Endodermal cell (in vitro differentiated cells): ENCODE results near the gene DLG2. TPM values are rescaled to one million over a fixed set of nuclear protein-coding genes. Genes with fewer than 3 reads are reported as not detected.

ENCODE experiments used
- DNase-seq: peaks from one replicate; pipeline ENCODE4 v3.0.0-alpha.2; 2017
- H3K27ac ChIP-seq: 2 replicates; pipeline ENCODE4 v1.5.1; 2013; ENCODE audit warnings: mild to moderate bottlenecking, low read depth, low read length, moderate library complexity
- H3K27me3 ChIP-seq: 2 replicates; pipeline ENCODE4 v1.6.1; 2013; ENCODE audit warnings: mild to moderate bottlenecking, low read length, moderate library complexity; ENCODE audit not compliant: insufficient read depth, control insufficient read depth, poor library complexity, severe bottlenecking
- H3K36me3 ChIP-seq: 2 replicates; pipeline ENCODE4 v1.7.0; 2013; ENCODE audit warnings: mild to moderate bottlenecking, low read length, moderate library complexity; ENCODE audit not compliant: control insufficient read depth, insufficient read depth
- H3K4me1 ChIP-seq: one replicate; pipeline ENCODE4 v1.7.0; 2013; ENCODE audit warnings: low read length; ENCODE audit not compliant: control insufficient read depth, insufficient read depth
- H3K4me3 ChIP-seq: 2 replicates; pipeline ENCODE4 v1.5.1; 2013; ENCODE audit warnings: mild to moderate bottlenecking, low read length, moderate library complexity
- H3K9ac ChIP-seq: 2 replicates; pipeline ENCODE4 v1.6.1; 2013; ENCODE audit warnings: mild to moderate bottlenecking, low read length, moderate library complexity; ENCODE audit not compliant: poor library complexity, severe bottlenecking; ENCODE audit errors: extremely low read depth
- H3K9me3 ChIP-seq: 2 replicates; pipeline ENCODE4 v1.6.1; 2013; ENCODE audit warnings: mild to moderate bottlenecking, low read length, moderate library complexity; ENCODE audit not compliant: control insufficient read depth
- H3K27ac Mint-ChIP-seq: 2 replicates; pipeline ENCODE4 v1.8.0; 2020; ENCODE audit warnings: mixed read lengths
- H3K27me3 Mint-ChIP-seq: 2 replicates; pipeline ENCODE4 v1.8.0; 2021; ENCODE audit warnings: mild to moderate bottlenecking, mixed read lengths; ENCODE audit not compliant: insufficient read depth
- H3K36me3 Mint-ChIP-seq: 2 replicates; pipeline ENCODE4 v1.8.0; 2020; ENCODE audit warnings: low read depth, mixed read lengths
- H3K4me1 Mint-ChIP-seq: 2 replicates; pipeline ENCODE4 v1.8.0; 2020; ENCODE audit warnings: mixed read lengths
- H3K4me3 Mint-ChIP-seq: 2 replicates; pipeline ENCODE4 v1.8.0; 2020; ENCODE audit warnings: mild to moderate bottlenecking, moderate library complexity, mixed read lengths
- H3K9me3 Mint-ChIP-seq: 2 replicates; pipeline ENCODE4 v1.8.0; 2020; ENCODE audit warnings: mild to moderate bottlenecking, mixed read lengths
- CTCF ChIP-seq: fragments of 200-600 bp; sonication (generic); conservative IDR thresholded peaks from 2 replicates; pipeline ENCODE4 v1.5.0; 2021; ENCODE audit warnings: antibody characterized with exemption, mild to moderate bottlenecking
- WGBS, 2 experiments: methylation state at CpG; one replicate each; pipeline versions ENCODE4 v1.1.5 to v1.1.7; 2013; ENCODE audit warnings: missing lambda C conversion rate in 2 of 2, mixed read lengths in 1 of 2; ENCODE audit not compliant: insufficient coverage in 1 of 2, insufficient read length in 1 of 2; 5-methylcytosine and 5-hydroxymethylcytosine counted together
- total RNA-seq, 2 donors: library from RNA; stranded (reverse); fragmentation: NEBNext Ultra II Directional in 1 of 2; extraction: Animal tissue kit (Norgen Biotek cat#: 25700) in 1 of 2; gene quantifications; 2 replicates in 1 of 2; 3 replicates in 1 of 2; pipeline ENCODE4 v1.2.1, GENCODE V29; 2021

Gene DLG2
- total RNA-seq, 2 donors from 2014 or later: 9.6 to 10.6 TPM

DNA sequence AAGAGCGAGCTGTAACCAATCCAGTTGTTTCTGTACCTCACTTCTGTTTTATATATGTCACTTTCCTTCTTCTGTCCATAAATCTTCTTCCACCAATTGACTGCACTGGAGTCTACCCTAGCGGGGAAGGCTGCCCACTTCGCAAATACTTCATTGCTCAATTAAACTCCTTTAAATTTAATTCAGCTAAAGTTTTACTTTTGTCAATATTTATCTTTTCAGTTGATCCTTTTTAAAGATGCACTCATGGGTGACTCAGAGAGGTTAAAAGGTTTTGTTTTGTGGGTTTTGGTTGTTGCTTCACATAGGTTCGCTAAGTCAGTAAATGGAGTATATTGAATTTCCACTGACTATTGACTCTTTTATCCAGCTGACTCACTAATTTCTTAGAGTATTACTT lies 597.2 kb downstream of the DLG2 start:
- WGBS, 2 experiments: 78 to 80% methylated on average over 2 to 4 of the region's 4 CpGs
- no peaks in the 10 kb centered on the region for H3K27me3 ChIP-seq
- no peak for TF ChIP-seq CTCF
- Mint-ChIP-seq H3K4me1 (no peaks in the 10 kb centered on the region), H3K36me3 (no peaks in the 10 kb centered on the region), H3K9me3 (no peaks in the 10 kb centered on the region), H3K4me3 (no peak overlapping the region), H3K27me3 (no peaks in the 10 kb centered on the region), H3K27ac (no peak overlapping the region)
- no peaks in the 10 kb centered on the region for H3K36me3 ChIP-seq
- H3K9ac ChIP-seq: no peak overlapping the region
- H3K9me3 ChIP-seq: no peaks in the 10 kb centered on the region
- no peak overlapping the region for H3K27ac ChIP-seq
- no peak for DNase-seq
- no peak overlapping the region for H3K4me3 ChIP-seq
- H3K4me1 ChIP-seq: no peaks in the 10 kb centered on the region

DNA sequence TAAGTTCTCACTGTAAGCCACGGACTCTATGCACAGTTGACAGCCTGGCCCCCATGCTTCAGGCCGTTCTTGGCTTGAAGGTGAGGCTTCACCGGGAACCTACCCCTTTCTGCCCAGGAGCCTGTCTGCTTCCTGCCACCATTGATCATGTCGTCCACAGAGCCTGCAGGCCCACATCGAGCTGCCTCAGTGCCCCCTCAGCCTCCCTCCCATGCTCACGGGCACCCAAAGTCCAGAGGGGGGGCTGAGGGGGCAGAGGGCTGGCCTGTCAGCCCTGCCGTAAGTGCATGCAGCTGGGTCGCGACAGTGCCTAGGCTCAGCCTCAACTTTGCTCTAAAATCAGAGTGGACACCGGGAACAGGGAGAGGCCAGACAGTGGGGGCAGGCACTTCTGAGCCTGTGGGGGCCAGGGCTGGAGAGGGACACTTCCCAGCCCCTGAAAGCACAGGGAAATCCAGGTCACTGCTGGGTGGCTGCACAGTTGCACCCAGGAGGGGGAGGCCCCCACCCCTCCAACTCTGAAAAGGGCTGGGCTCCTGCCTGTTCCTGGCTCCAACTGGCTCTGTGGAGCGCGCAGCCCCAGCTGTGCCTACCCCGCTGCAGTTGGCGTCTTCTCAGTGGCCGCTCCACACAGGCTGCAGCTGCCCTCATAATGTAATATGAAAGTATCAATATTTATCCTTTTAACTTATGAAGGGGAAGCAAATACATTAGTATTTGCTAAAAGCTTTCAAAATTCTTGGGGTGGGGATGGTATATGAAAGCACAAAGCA lies 598.6 kb downstream of the DLG2 start:
- peaks cover 2% of the 10 kb centered on the region for H3K4me1 Mint-ChIP-seq
- Histone ChIP-seq H3K36me3 (no peaks in the 10 kb centered on the region), H3K4me1 (no peaks in the 10 kb centered on the region), H3K9ac (no peak overlapping the region), H3K27ac (no peak overlapping the region), H3K9me3 (no peaks in the 10 kb centered on the region), H3K27me3 (no peaks in the 10 kb centered on the region), H3K4me3 (no peak overlapping the region)
- peak; percentile 44 for DNase-seq
- no peak for TF ChIP-seq CTCF
- no peaks in the 10 kb centered on the region for H3K36me3 Mint-ChIP-seq
- no peak overlapping the region for H3K27ac Mint-ChIP-seq
- H3K4me3 Mint-ChIP-seq: no peak overlapping the region
- WGBS, 2 experiments: 91 to 93% methylated on average over 5 to 14 of the region's 15 CpGs
- H3K9me3 Mint-ChIP-seq: no peaks in the 10 kb centered on the region
- H3K27me3 Mint-ChIP-seq: no peaks in the 10 kb centered on the region

DNA sequence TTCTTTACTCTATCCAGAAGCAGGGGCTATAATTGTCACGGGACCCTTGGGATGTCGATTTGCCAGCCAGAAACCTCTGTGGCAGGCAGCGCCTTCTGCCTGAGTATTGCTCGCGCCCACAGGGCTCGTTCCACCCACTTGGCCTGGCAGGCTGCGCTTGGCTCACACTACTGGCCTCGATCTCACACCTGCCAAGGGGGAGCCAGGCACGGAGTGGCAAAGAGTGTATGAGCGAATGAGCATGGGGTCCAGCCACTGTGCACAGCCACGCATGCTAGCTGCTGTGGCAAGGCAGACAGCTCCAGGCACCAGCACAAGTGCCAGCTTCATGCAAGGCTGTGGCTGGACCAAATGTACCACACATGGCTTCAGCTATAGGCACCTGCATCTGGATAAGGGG lies 599.8 kb downstream of the DLG2 start:
- Histone ChIP-seq H3K4me1 (no peaks in the 10 kb centered on the region), H3K27ac (no peak overlapping the region), H3K9me3 (no peaks in the 10 kb centered on the region), H3K36me3 (no peaks in the 10 kb centered on the region), H3K9ac (no peak overlapping the region), H3K27me3 (no peaks in the 10 kb centered on the region), H3K4me3 (no peak overlapping the region)
- Mint-ChIP-seq H3K36me3 (no peaks in the 10 kb centered on the region), H3K27me3 (no peaks in the 10 kb centered on the region), H3K4me1 (peaks cover 2% of the 10 kb centered on the region), H3K4me3 (no peak overlapping the region), H3K9me3 (no peaks in the 10 kb centered on the region), H3K27ac (no peak overlapping the region)
- WGBS, 2 experiments: 85 to 92% methylated on average over 5 to 11 of the region's 11 CpGs
- no peak for TF ChIP-seq CTCF
- no peak for DNase-seq
